HepG2 (cell line): ENCODE results near the gene ZNF528. TPM values are rescaled to one million over a fixed set of nuclear protein-coding genes. Genes with fewer than 3 reads are reported as not detected.

Source experiments
- ATAC-seq: fragments of 200-7000 bp; cut with Tn5 transposase; 3 replicates; pipeline ENCODE4 v1.9.1; 2020; ENCODE audit warnings: mild to moderate bottlenecking, moderate library complexity
- BruUV-seq: library from RNA; stranded (reverse); fragments of 400-500 nt; replicated peaks from 2 replicates; lab custom pipeline; 2021; lab: Mats Ljungman, UMichigan
- CTCF ChIA-PET: fragments of 300-600 bp; formaldehyde crosslinking; extraction: SDS; loops from one replicate; lab custom pipeline; 2021; ENCODE audit warnings: low total read pairs, inconsistent platforms, low intra/inter-chr PET ratio; lab: Yijun Ruan, JAX
- POLR2A ChIA-PET: fragments of 350-600 bp; sonication (Branson Sonifier 250); formaldehyde crosslinking; loops from one replicate; lab custom pipeline; 2020; ENCODE audit warnings: antibody characterized with exemption, inconsistent platforms; lab: Yijun Ruan, JAX
- DNase-seq: peaks from one replicate; pipeline ENCODE4 v3.0.0-alpha.2; 2015; ENCODE audit warnings: low spot score
- FAIRE-seq: peaks from 3 replicates; lab custom pipeline; 2011; peaks lifted over from hg19 to GRCh38; lab: Jason Lieb, UNC
- H2AFZ ChIP-seq: one replicate; pipeline ENCODE4 v1.6.1; 2011; ENCODE audit warnings: low read length, inconsistent platforms
- H3K27ac ChIP-seq: fragments of 300-600 bp; 3 replicates; pipeline ENCODE4 v1.8.0; 2011; ENCODE audit warnings: mixed run types, mild to moderate bottlenecking, mixed read lengths, low read length, inconsistent platforms; ENCODE audit not compliant: insufficient read depth; ENCODE audit errors: extremely low read length
- H3K27me3 ChIP-seq, 2 experiments: fragments of 200-600 bp in 1 of 2; 2 replicates in 1 of 2; 3 replicates in 1 of 2; pipeline versions ENCODE4 v1.6.0 to v1.8.0; 2011; ENCODE audit warnings: low read length in 2 of 2, mild to moderate bottlenecking in 2 of 2, moderate library complexity in 2 of 2, inconsistent platforms in 1 of 2; ENCODE audit not compliant: insufficient read depth in 2 of 2, control insufficient read depth in 1 of 2
- H3K36me3 ChIP-seq, 2 experiments: fragments of 200-600 bp in 1 of 2; replicated peaks in 1 of 2; 2 replicates in 1 of 2; 3 replicates in 1 of 2; pipeline versions ENCODE4 v1.5.1 to v1.8.0; 2011; ENCODE audit warnings: low read length in 2 of 2, inconsistent platforms in 1 of 2; ENCODE audit not compliant: insufficient read depth in 2 of 2, control insufficient read depth in 1 of 2
- H3K4me1 ChIP-seq: 2 replicates; pipeline ENCODE4 v1.5.1; 2012; ENCODE audit warnings: low read length, inconsistent platforms; ENCODE audit not compliant: insufficient read depth
- H3K4me2 ChIP-seq: 2 replicates; pipeline ENCODE4 v1.6.0; 2011; ENCODE audit warnings: low read depth, low read length, inconsistent platforms
- H3K4me3 ChIP-seq, 3 experiments: fragments of 200-600 bp in 1 of 3; sonication (generic), shearing (Covaris generic) in 1 of 3; replicated peaks in 1 of 3; 2 replicates each; pipeline ENCODE4 v1.5.1; 2011 to 2016; ENCODE audit warnings: low read length in 3 of 3, inconsistent platforms in 2 of 3, low read depth in 2 of 3, mild to moderate bottlenecking in 2 of 3, control low read depth in 1 of 3, mixed read lengths in 1 of 3; ENCODE audit not compliant: insufficient read depth in 1 of 3
- H3K79me2 ChIP-seq: one replicate; pipeline ENCODE4 v1.6.1; 2011; ENCODE audit warnings: low read length, inconsistent platforms; ENCODE audit not compliant: insufficient read depth
- H3K9ac ChIP-seq: 2 replicates; pipeline ENCODE4 v1.6.0; 2011; ENCODE audit warnings: mild to moderate bottlenecking, low read depth, low read length, inconsistent platforms; ENCODE audit not compliant: insufficient read depth
- H3K9me3 ChIP-seq: 2 replicates; pipeline ENCODE4 v1.5.1; 2012; ENCODE audit warnings: mild to moderate bottlenecking, low read length
- H4K20me1 ChIP-seq: 2 replicates; pipeline ENCODE4 v1.6.0; 2011; ENCODE audit warnings: inconsistent platforms, mild to moderate bottlenecking, low read length, moderate library complexity; ENCODE audit not compliant: insufficient read depth
- CTCF ChIP-seq: sonication (generic); formaldehyde crosslinking; IDR thresholded peaks from 2 replicates; pipeline ENCODE4 v1.5.0; 2020; ENCODE audit warnings: mild to moderate bottlenecking, missing genetic modification reagents, moderate library complexity
- FOXC1 ChIP-seq: sonication (generic); formaldehyde crosslinking; IDR thresholded peaks from 2 replicates; pipeline ENCODE4 v1.8.0; 2022; ENCODE audit warnings: mild to moderate bottlenecking, missing genetic modification reagents, borderline replicate concordance
- IRX3 ChIP-seq: sonication (generic); formaldehyde crosslinking; IDR thresholded peaks from 2 replicates; pipeline ENCODE4 v1.8.1; 2023; ENCODE audit warnings: mild to moderate bottlenecking, low read depth, missing genetic modification reagents, borderline replicate concordance
- JDP2 ChIP-seq: sonication (generic); formaldehyde crosslinking; IDR thresholded peaks from 2 replicates; pipeline ENCODE4 v1.8.1; 2022; ENCODE audit warnings: missing genetic modification reagents, borderline replicate concordance
- MTA1 ChIP-seq: sonication (generic); formaldehyde crosslinking; IDR thresholded peaks from 2 replicates; pipeline ENCODE4 v1.4.0; 2020; ENCODE audit warnings: missing genetic modification reagents, mild to moderate bottlenecking, borderline replicate concordance
- MXD4 ChIP-seq: IDR thresholded peaks from 2 replicates; pipeline ENCODE4 v1.6.1; 2016; ENCODE audit warnings: mild to moderate bottlenecking, missing biosample characterization, missing genetic modification reagents
- NFKBIZ ChIP-seq: IDR thresholded peaks from 2 replicates; pipeline ENCODE4 v1.6.1; 2018; ENCODE audit warnings: missing genetic modification reagents, missing compliant biosample characterization
- PAWR ChIP-seq: sonication (generic); formaldehyde crosslinking; IDR thresholded peaks from 2 replicates; pipeline ENCODE4 v1.4.0; 2020; ENCODE audit warnings: missing genetic modification reagents, mild to moderate bottlenecking, borderline replicate concordance
- PRDM15 ChIP-seq: sonication (generic); formaldehyde crosslinking; IDR thresholded peaks from 2 replicates; pipeline ENCODE4 v1.4.0; 2020; ENCODE audit warnings: missing genetic modification reagents
- ZFP90 ChIP-seq: sonication (generic); formaldehyde crosslinking; IDR thresholded peaks from 2 replicates; pipeline ENCODE4 v1.8.0; 2022; ENCODE audit warnings: missing genetic modification reagents, mild to moderate bottlenecking, inconsistent platforms, borderline replicate concordance
- ZNF333 ChIP-seq: sonication (generic); formaldehyde crosslinking; IDR thresholded peaks from 2 replicates; pipeline ENCODE4 v1.4.0; 2020; ENCODE audit warnings: mild to moderate bottlenecking, missing genetic modification reagents, borderline replicate concordance
- ZNF782 ChIP-seq: sonication (generic); formaldehyde crosslinking; IDR thresholded peaks from 2 replicates; pipeline ENCODE4 v1.4.0; 2020; ENCODE audit warnings: missing genetic modification reagents, mild to moderate bottlenecking, borderline replicate concordance
- WGBS: methylation state at CpG from one replicate; pipeline ENCODE4 v1.1.6; 2017; ENCODE audit warnings: low lambda C conversion rate; 5-methylcytosine and 5-hydroxymethylcytosine counted together
- in situ Hi-C: cut with HindIII; loops from 2 replicates; pipeline ENCODE4 v1.10.0; 2017; ENCODE audit warnings: low pct_unique_long_range_greater_than_20kb; ENCODE audit not compliant: extremely low pct_ligation_motif_present
- intact Hi-C: fragments of 100-400 bp; cut with micrococcal nuclease; formaldehyde crosslinking; loops from one replicate; pipeline ENCODE4 v1.10.0; 2022; ENCODE audit not compliant: unreplicated experiment
- polyA plus RNA-seq, 8 experiments: library from polyadenylated mRNA; depleted of rRNA in 3 of 8; stranded (reverse) in 7 of 8; unstranded in 1 of 8; fragments of >200 nt; fragmentation: Illumina TruSeq in 4 of 8; extraction: Trizol in 4 of 8; gene quantifications; 2 replicates each; pipeline versions ENCODE4 v1.2.1 to v1.2.3, GENCODE V29; 2011 to 2016; ENCODE audit warnings: low read depth in 4 of 8, missing spikeins in 1 of 8, mixed read lengths in 1 of 8; ENCODE audit not compliant: insufficient read depth in 1 of 8
- total RNA-seq, 5 experiments: library from RNA; depleted of rRNA; stranded (reverse); fragments of >200 nt; fragmentation: Illumina TruSeq; extraction: Trizol; gene quantifications; 2 replicates each; pipeline ENCODE4 v1.2.3, GENCODE V29; 2016; ENCODE audit warnings: low read depth in 1 of 5
- TF ChIP-seq, protein P1 (sequence below): sonication (generic); formaldehyde crosslinking; IDR thresholded peaks from 2 replicates; pipeline ENCODE4 v1.4.0; 2020; ENCODE audit warnings: mild to moderate bottlenecking, missing genetic modification reagents

The ZNF528 gene
- total and polyA plus RNA-seq, 2 of the 13 experiments (the other 11 are each of a cell fraction or from before 2014, with no cell fraction given) = 4.1 to 10.0 TPM

GRCh38 chr19:52351512-52351911 lies 46.1 kb upstream of the ZNF528 start:
- intact Hi-C loops = no loop called here
- ATAC-seq (no peak), FAIRE-seq (no peak), DNase-seq (no peak)
- ChIA-PET POLR2A (no interaction called here), CTCF (no interaction called here)
- TF ChIP-seq CTCF (CRISPR knock-in tag) (0 out of 2 replicates have a peak, but pooled peaks have one; percentile 10), IRX3 (CRISPR knock-in tag) (no peak)
- Histone ChIP-seq H4K20me1 (no peaks in the 10 kb centered on the region), H3K79me2 (no peaks in the 10 kb centered on the region), H3K4me1 (no peaks in the 10 kb centered on the region), H3K36me3 (no peaks in the 10 kb centered on the region), H3K4me3 (no peak overlapping the region), H3K9me3 (peaks cover 87% of the 10 kb centered on the region), H2AFZ (no peak overlapping the region), H3K4me2 (no peak overlapping the region), H3K27ac (no peak overlapping the region), H3K27me3 (no peaks in the 10 kb centered on the region), H3K9ac (no peak overlapping the region)
- WGBS = 88% methylated on average over 6 of the region's 9 CpGs
- no TSS peak for BruUV-seq
- in situ Hi-C loops = no loop called here

- ChIA-PET POLR2A (no interaction called here), CTCF (no interaction called here)
- no TSS peak for BruUV-seq
- 72% methylated on average over 8 of the region's 8 CpGs for WGBS
- intact Hi-C loops = no loop called here
- H2AFZ ChIP-seq = no peak overlapping the region
- no peaks in the 10 kb centered on the region for H4K20me1 ChIP-seq
- no peak overlapping the region for H3K9ac ChIP-seq
- FAIRE-seq = no peak
- no peaks in the 10 kb centered on the region for H3K27me3 ChIP-seq
- in situ Hi-C loops = no loop called here
- H3K27ac ChIP-seq = no peak overlapping the region
- DNase-seq = no peak
- H3K4me3 ChIP-seq = no peak overlapping the region
- no peaks in the 10 kb centered on the region for H3K36me3 ChIP-seq
- ATAC-seq = no peak
- H3K9me3 ChIP-seq = peaks cover 86% of the 10 kb centered on the region
- no peaks in the 10 kb centered on the region for H3K4me1 ChIP-seq
- no peaks in the 10 kb centered on the region for H3K79me2 ChIP-seq
- H3K4me2 ChIP-seq = no peak overlapping the region
- no peak for TF ChIP-seq ZNF333
- no peak for TF ChIP-seq FOXC1 (CRISPR knock-in tag)
- no peak for TF ChIP-seq ZFP90 (CRISPR knock-in tag)
- TF ChIP-seq ZNF782 (CRISPR knock-in tag) = no peak
- no peak for TF ChIP-seq PAWR
- TF ChIP-seq MTA1 (CRISPR knock-in tag) = no peak
- TF ChIP-seq, protein P1, sequence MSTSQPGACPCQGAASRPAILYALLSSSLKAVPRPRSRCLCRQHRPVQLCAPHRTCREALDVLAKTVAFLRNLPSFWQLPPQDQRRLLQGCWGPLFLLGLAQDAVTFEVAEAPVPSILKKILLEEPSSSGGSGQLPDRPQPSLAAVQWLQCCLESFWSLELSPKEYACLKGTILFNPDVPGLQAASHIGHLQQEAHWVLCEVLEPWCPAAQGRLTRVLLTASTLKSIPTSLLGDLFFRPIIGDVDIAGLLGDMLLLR (CRISPR knock-in tag) = no peak
- no peak for TF ChIP-seq PRDM15 (CRISPR knock-in tag)
- TF ChIP-seq JDP2 = no peak
- TF ChIP-seq NFKBIZ (CRISPR knock-in tag) = no peak
- no peak for TF ChIP-seq MXD4 (CRISPR knock-in tag)
Observed at GRCh38 chr19:52366414-52366824, 31.2 kb upstream of the ZNF528 start.
